Measurements from ENCODE around the gene RNF41. TPM values are rescaled to one million over a fixed set of nuclear protein-coding genes. Genes with fewer than 3 reads are reported as not detected.
A peak's percentile ranks its signal among the peaks of the same experiment; 100 is the strongest.
"Not testable (repeated sequence)": the region's sequence is repeated elsewhere in the genome, so short reads cannot be mapped to it uniquely, and the experiment has no call there.

The RNF41 gene
- total RNA-seq, 1 donor from 2014 or later = 41.1 TPM

- Mint-ChIP-seq H3K36me3 (ENCODE audit: low read depth) (peaks cover 78% of the 10 kb centered on the region), H3K27me3 (no peaks in the 10 kb centered on the region), H3K9me3 (no peaks in the 10 kb centered on the region), H3K4me1 (peaks cover 35% of the 10 kb centered on the region), H3K27ac (peak overlapping the region; percentile 67), H3K4me3 (no peak overlapping the region)
- no peak for DNase-seq
- intact Hi-C loops (cut with micrococcal nuclease) = no loop called here
These were observed 58.0 kb downstream of the RNF41 start for GRCh38 chr12:56163533-56164344.

DNA sequence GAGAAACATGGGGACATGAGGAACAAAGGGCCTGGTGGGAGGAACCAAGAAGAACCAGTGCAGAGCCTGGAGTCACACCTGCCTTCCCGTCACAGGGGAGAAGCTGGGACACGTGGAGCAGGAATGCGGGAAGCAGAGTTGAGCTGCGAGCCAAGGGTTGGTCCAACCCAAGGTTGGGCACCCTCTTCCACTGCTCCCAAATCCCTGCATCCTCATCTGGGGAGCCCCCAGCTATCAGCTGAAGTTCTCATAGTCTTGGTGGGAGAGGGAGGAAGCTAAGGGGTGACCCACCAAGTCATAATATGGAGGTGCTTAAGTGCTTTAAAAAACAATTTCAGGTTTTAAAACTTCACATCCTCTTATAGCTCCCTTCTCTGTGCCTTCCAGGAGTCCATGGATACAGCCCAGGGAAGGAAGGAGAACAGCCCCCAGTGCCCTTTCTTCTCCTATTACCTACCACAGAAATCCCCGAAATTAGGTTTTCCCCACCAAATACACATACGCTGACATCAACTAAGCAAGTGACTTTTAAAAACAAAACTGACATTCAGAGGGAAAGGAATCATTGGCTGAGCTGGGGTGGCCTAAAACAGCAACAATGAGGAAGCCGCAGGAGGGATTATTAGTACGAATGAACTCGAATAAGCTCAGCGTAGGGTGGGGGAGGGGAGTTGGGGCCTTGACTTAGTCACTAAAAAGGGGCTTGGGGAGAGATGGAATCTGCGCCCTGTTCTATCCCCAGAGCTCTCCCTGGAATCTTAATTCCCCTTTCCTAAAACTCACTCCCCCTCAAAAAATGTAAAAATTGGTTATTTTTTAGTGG is 59.0 kb downstream of the RNF41 start:
- intact Hi-C loops (cut with micrococcal nuclease) = no loop called here
- Mint-ChIP-seq H3K27ac (peak overlapping the region; percentile 32), H3K9me3 (no peaks in the 10 kb centered on the region), H3K4me3 (no peak overlapping the region), H3K27me3 (no peaks in the 10 kb centered on the region), H3K4me1 (peaks cover 33% of the 10 kb centered on the region), H3K36me3 (ENCODE audit: low read depth) (peaks cover 74% of the 10 kb centered on the region)
- no peak for DNase-seq

DNA sequence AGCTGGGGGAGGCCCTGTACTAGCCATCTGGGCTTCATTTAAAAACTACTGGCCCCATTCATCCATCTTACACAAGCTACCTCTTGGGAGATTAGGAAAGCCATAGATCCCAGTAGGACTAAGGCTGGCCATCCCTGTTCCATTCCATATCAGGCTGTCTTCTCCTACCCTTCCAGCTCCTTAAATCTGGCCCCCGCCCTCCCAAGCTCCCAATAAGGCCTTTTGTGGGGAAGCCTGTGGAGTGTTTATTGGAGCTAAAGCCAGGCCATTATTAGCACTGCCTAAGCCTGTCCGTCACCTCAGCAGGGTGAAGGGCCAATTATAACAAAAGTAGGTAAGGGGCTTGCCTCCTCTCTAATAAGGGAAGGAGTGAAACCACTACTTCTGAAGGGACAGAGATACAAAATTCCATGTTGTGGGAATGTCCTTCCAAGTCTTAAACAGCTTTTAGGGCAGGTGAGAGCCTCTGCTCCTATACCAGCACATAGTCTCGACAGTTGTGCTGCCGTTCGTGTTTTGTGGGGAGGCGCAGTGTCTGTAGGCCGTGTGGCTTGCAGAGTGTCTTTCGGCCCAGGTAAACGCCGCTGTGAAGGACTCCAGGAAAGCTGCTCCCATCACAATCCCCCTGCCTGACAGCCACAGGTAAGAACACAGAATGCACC is 59.9 kb downstream of the RNF41 start:
- Mint-ChIP-seq H3K27ac (peak overlapping the region; percentile 60), H3K4me1 (peaks cover 37% of the 10 kb centered on the region), H3K27me3 (no peaks in the 10 kb centered on the region), H3K9me3 (no peaks in the 10 kb centered on the region), H3K36me3 (ENCODE audit: low read depth) (peaks cover 70% of the 10 kb centered on the region), H3K4me3 (peak overlapping the region; percentile 100)
- intact Hi-C loops (cut with micrococcal nuclease) = loop anchor here (2.0 kb wide), 1 partner anchor 27 kb away; the partner anchor contains the start of gene SMARCC2
- DNase-seq = no peak

DNA sequence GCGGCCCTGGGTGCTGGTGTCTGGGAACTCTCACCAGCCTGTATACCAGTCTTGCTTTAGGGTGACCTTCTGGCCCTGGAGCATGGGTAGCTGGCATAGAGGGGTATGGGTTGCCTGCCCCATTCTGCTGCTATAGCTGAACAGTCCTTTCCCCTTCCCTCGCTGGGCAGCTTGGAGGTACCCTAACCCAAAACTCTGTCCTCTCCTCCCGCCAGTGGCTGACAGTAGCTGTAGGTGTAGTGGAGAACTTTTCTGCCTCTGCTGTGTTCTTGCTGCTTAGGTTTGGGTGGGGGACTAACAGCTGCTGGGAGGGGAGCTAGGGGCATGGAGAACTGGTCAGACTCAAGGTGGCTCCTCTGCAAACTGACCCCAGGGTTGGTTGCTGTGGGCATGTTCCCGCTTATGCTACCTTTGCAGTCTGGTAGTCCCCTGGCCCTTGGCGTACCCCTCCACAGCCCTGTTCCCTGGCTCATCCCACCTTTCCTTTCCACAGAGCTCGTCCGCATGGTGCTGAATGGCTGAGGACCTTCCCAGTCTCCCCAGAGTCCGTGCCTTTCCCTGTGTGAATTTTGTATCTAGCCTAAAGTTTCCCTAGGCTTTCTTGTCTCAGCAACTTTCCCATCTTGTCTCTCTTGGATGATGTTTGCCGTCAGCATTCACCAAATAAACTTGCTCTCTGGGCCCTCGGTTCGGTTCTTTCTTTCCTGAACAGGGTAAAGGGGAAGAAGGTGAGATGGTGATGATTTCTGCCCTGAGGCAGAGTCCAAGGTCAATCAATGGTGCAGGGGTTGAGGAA is 60.6 kb downstream of the RNF41 start:
- Mint-ChIP-seq H3K36me3 (ENCODE audit: low read depth) (peaks cover 69% of the 10 kb centered on the region), H3K9me3 (no peaks in the 10 kb centered on the region), H3K4me1 (peaks cover 37% of the 10 kb centered on the region), H3K27ac (peak overlapping the region; percentile 94), H3K27me3 (no peaks in the 10 kb centered on the region), H3K4me3 (peak overlapping the region; percentile 100)
- intact Hi-C loops (cut with micrococcal nuclease) = loop anchor here (1.0 to 2.0 kb wide), 2 partner anchors 9 to 28 kb away; partner anchors contain the start of genes MYL6B and SMARCC2
- DNase-seq = no peak

GRCh38 chr12:56160193-56160763 is 61.4 kb downstream of the RNF41 start:
- H3K4me1 Mint-ChIP-seq = peaks cover 40% of the 10 kb centered on the region
- H3K4me3 Mint-ChIP-seq = peak overlapping the region; percentile 100
- no peaks in the 10 kb centered on the region for H3K9me3 Mint-ChIP-seq
- no peaks in the 10 kb centered on the region for H3K27me3 Mint-ChIP-seq
- intact Hi-C loops (cut with micrococcal nuclease) = loop anchor here (1.0 to 2.0 kb wide), 2 partner anchors 8 to 29 kb away; partner anchors contain the start of genes MYL6B and SMARCC2
- peak overlapping the region; percentile 94 for H3K27ac Mint-ChIP-seq
- peaks cover 69% of the 10 kb centered on the region for H3K36me3 Mint-ChIP-seq (ENCODE audit: low read depth)
- peak; percentile 90 for DNase-seq

- H3K27ac Mint-ChIP-seq = peak overlapping the region; percentile 94
- no peaks in the 10 kb centered on the region for H3K9me3 Mint-ChIP-seq
- H3K36me3 Mint-ChIP-seq (ENCODE audit: low read depth) = peaks cover 69% of the 10 kb centered on the region
- H3K4me3 Mint-ChIP-seq = peak overlapping the region; percentile 100
- intact Hi-C loops (cut with micrococcal nuclease) = loop anchor here (1.0 to 2.0 kb wide), 3 partner anchors 7 to 33 kb away; partner anchors contain the start of genes MYL6B and SMARCC2
- H3K4me1 Mint-ChIP-seq = peaks cover 41% of the 10 kb centered on the region
- no peaks in the 10 kb centered on the region for H3K27me3 Mint-ChIP-seq
- no peak for DNase-seq
These were observed 62.1 kb downstream of the RNF41 start for GRCh38 chr12:56159482-56160192.

- H3K9me3 Mint-ChIP-seq = no peaks in the 10 kb centered on the region
- H3K36me3 Mint-ChIP-seq (ENCODE audit: low read depth) = peaks cover 63% of the 10 kb centered on the region
- peak; percentile 77 for DNase-seq
- peak overlapping the region; percentile 94 for H3K27ac Mint-ChIP-seq
- peaks cover 43% of the 10 kb centered on the region for H3K4me1 Mint-ChIP-seq
- intact Hi-C loops (cut with micrococcal nuclease) = loop anchor here (1.0 kb wide), 2 partner anchors 33 to 41 kb away; partner anchors contain the start of gene ZC3H10
- no peaks in the 10 kb centered on the region for H3K27me3 Mint-ChIP-seq
- H3K4me3 Mint-ChIP-seq = peak overlapping the region; percentile 100
These were observed 62.7 kb downstream of the RNF41 start for GRCh38 chr12:56158926-56159461.

- intact Hi-C loops (cut with micrococcal nuclease) = loop anchor here (1.0 kb wide), 1 partner anchor 40 kb away; the partner anchor contains the start of gene ZC3H10
- peak within 1 kb of the TSS; percentile 94 for H3K27ac Mint-ChIP-seq
- H3K4me1 Mint-ChIP-seq = peaks cover 45% of the 10 kb centered on the region
- H3K36me3 Mint-ChIP-seq (ENCODE audit: low read depth) = peaks cover 56% of the 10 kb centered on the region
- no peaks in the 10 kb centered on the region for H3K9me3 Mint-ChIP-seq
- peak; percentile 98 for DNase-seq
- no peaks in the 10 kb centered on the region for H3K27me3 Mint-ChIP-seq
- H3K4me3 Mint-ChIP-seq = peak within 1 kb of the TSS; percentile 100
These were observed 63.4 kb downstream of the RNF41 start, which contains the start of gene MYL6 for GRCh38 chr12:56158029-56158925. Gene MYL6 (plus strand): TSS chr12:56158359. CDS start chr12:56158402, 43 bp downstream.

DNA sequence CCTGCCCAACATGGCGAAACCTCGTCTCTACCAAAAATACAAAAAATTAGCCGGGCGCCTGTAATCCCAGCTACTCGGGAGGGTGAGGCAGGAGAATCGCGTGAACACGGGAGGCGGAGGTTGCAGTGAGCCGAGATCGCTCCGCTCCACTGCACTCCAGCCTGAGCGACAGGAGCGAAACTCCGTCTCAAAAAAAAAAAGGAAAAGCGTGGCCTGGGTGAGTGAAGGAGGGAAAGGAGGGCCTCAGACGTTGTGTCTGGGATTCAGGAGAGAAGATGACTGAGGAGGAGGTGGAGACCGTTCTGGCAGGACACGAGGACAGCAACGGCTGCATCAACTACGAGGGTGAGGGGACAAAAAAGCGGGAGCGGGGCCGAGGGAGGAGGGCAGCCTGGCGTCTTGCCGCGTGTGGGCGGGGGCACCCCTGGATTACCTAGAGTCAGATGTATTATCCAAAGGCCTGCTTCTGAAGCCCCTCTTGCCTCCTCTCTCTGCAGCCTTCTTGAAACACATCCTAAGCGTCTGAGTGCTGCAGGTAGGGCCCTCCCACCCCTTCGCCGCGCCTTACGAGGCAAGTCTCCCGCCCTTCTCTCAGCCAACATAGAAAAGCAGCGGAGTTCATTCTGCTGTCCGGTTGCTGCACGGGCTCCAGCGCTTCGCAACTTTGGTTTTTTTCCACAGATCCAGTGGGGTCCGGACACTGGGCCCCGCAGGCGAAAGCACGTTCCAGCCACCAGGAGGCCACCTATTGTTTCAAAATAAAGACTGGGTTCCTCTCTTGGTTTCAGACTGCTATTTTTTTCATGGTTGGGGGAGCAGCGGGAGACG is 64.3 kb downstream of the RNF41 start:
- peak; percentile 87 for DNase-seq
- intact Hi-C loops (cut with micrococcal nuclease) = loop anchor here (1.0 kb wide), 1 partner anchor 39 kb away; the partner anchor contains the start of gene ZC3H10
- H3K27ac Mint-ChIP-seq = peak overlapping the region; percentile 94
- H3K4me3 Mint-ChIP-seq = peak overlapping the region; percentile 100
- peaks cover 47% of the 10 kb centered on the region for H3K4me1 Mint-ChIP-seq
- no peaks in the 10 kb centered on the region for H3K9me3 Mint-ChIP-seq
- H3K36me3 Mint-ChIP-seq (ENCODE audit: low read depth) = peaks cover 52% of the 10 kb centered on the region
- no peaks in the 10 kb centered on the region for H3K27me3 Mint-ChIP-seq

GRCh38 chr12:56156464-56157200 is 65.1 kb downstream of the RNF41 start:
- peaks cover 51% of the 10 kb centered on the region for H3K4me1 Mint-ChIP-seq
- H3K4me3 Mint-ChIP-seq = peak overlapping the region; percentile 100
- intact Hi-C loops (cut with micrococcal nuclease); H3K27me3 Mint-ChIP-seq; H3K9me3 Mint-ChIP-seq: not testable (repeated sequence)
- DNase-seq = peak; percentile 54
- H3K36me3 Mint-ChIP-seq (ENCODE audit: low read depth) = peaks cover 45% of the 10 kb centered on the region
- H3K27ac Mint-ChIP-seq = peak overlapping the region; percentile 94

All from activated CD4-positive, alpha-beta T cell treated with anti-CD3 and anti-CD28 coated beads, Interleukin-2, amount 10 ng/mL, durations not matched to agents 24 days and 14 days (primary cell).